ENCODE results near the gene COL16A1. TPM values are rescaled to one million over a fixed set of nuclear protein-coding genes. Genes with fewer than 3 reads are reported as not detected.

COL16A1 gene
- total RNA-seq, 1 donor from 2014 or later, result 1.9 TPM

GRCh38 chr1:31609514-31610118, 94.2 kb downstream of the COL16A1 start:
- ATAC-seq (no peak), DNase-seq (ENCODE audit: low spot score) (no peak)

DNA sequence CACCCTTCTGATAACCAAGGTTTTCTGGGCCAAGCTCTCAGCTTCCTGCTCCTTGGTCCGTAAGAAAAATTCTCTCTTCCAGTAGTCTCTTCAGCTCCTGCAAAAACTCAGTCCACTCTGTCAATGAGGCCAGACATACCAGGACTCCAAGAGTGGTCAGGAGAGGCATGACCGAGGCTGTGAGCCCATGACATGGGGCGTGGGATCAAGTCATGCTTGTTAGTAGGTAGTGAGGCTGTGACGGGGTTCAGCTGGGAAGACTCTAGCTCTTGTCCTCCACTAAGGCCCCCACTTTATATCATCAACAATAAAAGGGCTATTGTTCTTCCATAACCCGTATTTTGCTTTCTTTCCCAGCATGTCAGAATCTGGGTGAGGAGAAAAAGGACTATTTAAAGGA, 96.5 kb downstream of the COL16A1 start:
- no peak for ATAC-seq
- DNase-seq (ENCODE audit: low spot score), result peak; percentile 26

GRCh38 chr1:31605908-31606427, 97.8 kb downstream of the COL16A1 start:
- DNase-seq (ENCODE audit: low spot score), result no peak
- ATAC-seq, result no peak

Other genes starting within 250 kb of the COL16A1 start
- gene TINAGL1, start 127.5 kb downstream of the COL16A1 start, total RNA-seq, result 12.0 TPM
- not detected for gene HCRTR1, start 86.3 kb downstream of the COL16A1 start, total RNA-seq
- gene PEF1, start 59.1 kb downstream of the COL16A1 start, total RNA-seq, result 24.3 TPM
- gene ADGRB2, start 60.3 kb upstream of the COL16A1 start, total RNA-seq, result not detected
- gene SPOCD1, start 112.0 kb upstream of the COL16A1 start, total RNA-seq, result 0.08 TPM
- 66.7 TPM for gene PTP4A2, start 234.4 kb upstream of the COL16A1 start, total RNA-seq